Measurements from ENCODE around the gene MAST3. TPM values are rescaled to one million over a fixed set of nuclear protein-coding genes. Genes with fewer than 3 reads are reported as not detected.
"Not testable (repeated sequence)": the region's sequence is repeated elsewhere in the genome, so short reads cannot be mapped to it uniquely, and the experiment has no call there.

The MAST3 gene
- total RNA-seq, 1 experiment from 2014 or later = 11.5 TPM

DNA sequence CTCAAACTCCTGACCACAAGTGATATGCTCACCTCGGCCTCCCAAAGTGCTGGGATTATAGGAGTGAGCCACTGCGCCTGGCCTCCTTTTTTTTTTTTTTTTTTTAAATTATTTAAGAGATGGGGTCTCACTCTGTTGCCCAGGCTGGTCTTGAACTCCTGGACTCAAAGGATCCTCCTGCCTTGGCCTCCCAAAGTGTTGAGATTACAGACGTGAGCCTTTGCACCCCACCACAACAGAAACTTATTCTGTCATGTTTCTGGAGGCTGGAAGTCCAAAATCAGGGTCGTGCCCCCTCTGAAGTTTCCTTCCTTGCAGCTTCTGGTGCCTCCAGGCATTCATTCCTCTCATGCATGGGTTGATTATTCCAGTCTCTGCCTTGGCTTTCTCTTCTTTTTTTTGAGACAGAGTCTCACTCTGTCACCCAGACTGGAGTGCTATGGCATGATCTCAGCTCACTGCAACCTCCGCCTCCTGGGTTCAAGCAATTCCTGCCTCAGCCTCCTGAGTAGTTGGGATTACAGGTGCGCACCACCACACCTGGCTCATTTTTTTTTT, 61.6 kb downstream of the MAST3 start:
- not testable (repeated sequence) for ATAC-seq; H3K4me3 Mint-ChIP-seq; H3K27me3 Mint-ChIP-seq (ENCODE audit: low read depth); H3K27ac Mint-ChIP-seq; DNase-seq (ENCODE audit: low spot score); H3K9me3 Mint-ChIP-seq
- TF ChIP-seq ZNF121 (CRISPR knock-in tag; IDR thresholded peaks at IDR 0.05) = peak; percentile 52; the same call in 1 of the 2 replicates
- ChIA-PET POLR2A (interaction anchor here (0.6 kb wide), 1 partner anchor 73 kb away, joined by 3 read pairs; no protein-coding TSS in a partner anchor), CTCF (interaction anchor here (0.7 to 1.8 kb wide), 3 partner anchors 9 to 46 kb away, joined by 5 to 12 read pairs (median 9); no protein-coding TSS in a partner anchor)
- Mint-ChIP-seq H3K4me1 (peaks cover 20% of the 10 kb centered on the region), H3K36me3 (peaks cover 20% of the 10 kb centered on the region)

DNA sequence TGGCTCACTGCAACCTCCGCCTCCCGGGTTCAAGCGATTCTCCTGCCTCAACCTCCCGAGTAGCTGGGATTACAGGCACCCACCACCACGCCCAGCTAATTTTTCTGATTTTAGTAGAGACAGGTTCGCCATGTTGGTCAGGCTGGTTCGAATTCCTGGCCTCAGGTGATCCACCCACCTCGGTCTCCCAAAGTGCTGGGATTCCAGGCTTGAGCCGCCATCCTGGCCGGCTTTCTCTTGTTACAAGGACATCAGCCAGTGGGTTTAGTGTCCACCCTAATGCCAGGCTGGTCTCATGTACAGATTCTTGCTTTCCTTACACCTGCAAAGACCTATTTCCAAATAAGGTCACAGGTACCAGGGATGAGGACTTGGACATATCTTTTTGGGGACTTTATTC, 62.2 kb downstream of the MAST3 start:
- Mint-ChIP-seq H3K9me3 (no peaks in the 10 kb centered on the region), H3K27me3 (ENCODE audit: low read depth) (no peaks in the 10 kb centered on the region), H3K4me3 (no peak overlapping the region), H3K36me3 (peaks cover 20% of the 10 kb centered on the region), H3K27ac (no peak overlapping the region), H3K4me1 (peaks cover 15% of the 10 kb centered on the region)
- CTCF ChIA-PET = interaction anchor here (0.7 to 2.4 kb wide), 11 partner anchors 11 to 169 kb away, joined by 3 to 40 read pairs (median 6); partner anchors contain the start of genes IFI30 and MPV17L2
- DNase-seq (ENCODE audit: low spot score) = no peak
- POLR2A ChIA-PET = interaction anchor here (0.8 kb wide), 1 partner anchor 44 kb away, joined by 3 read pairs; the partner anchor contains the start of gene RAB3A
- no peak for ATAC-seq
- TF ChIP-seq NR2C2 (CRISPR knock-in tag; IDR thresholded peaks at IDR 0.05) (no peak), FOXP1 (CRISPR knock-in tag; IDR thresholded peaks at IDR 0.05; ENCODE audit: borderline replicate concordance) (no peak), JUN (CRISPR knock-in tag; IDR thresholded peaks at IDR 0.05) (no peak)
- TF ChIP-seq, protein P1, sequence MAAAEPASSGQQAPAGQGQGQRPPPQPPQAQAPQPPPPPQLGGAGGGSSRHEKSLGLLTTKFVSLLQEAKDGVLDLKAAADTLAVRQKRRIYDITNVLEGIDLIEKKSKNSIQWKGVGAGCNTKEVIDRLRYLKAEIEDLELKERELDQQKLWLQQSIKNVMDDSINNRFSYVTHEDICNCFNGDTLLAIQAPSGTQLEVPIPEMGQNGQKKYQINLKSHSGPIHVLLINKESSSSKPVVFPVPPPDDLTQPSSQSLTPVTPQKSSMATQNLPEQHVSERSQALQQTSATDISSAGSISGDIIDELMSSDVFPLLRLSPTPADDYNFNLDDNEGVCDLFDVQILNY (CRISPR knock-in tag; IDR thresholded peaks at IDR 0.05) = no peak
- TF ChIP-seq, protein P2, sequence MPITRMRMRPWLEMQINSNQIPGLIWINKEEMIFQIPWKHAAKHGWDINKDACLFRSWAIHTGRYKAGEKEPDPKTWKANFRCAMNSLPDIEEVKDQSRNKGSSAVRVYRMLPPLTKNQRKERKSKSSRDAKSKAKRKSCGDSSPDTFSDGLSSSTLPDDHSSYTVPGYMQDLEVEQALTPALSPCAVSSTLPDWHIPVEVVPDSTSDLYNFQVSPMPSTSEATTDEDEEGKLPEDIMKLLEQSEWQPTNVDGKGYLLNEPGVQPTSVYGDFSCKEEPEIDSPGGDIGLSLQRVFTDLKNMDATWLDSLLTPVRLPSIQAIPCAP (CRISPR knock-in tag; IDR thresholded peaks at IDR 0.05) = no peak

DNA sequence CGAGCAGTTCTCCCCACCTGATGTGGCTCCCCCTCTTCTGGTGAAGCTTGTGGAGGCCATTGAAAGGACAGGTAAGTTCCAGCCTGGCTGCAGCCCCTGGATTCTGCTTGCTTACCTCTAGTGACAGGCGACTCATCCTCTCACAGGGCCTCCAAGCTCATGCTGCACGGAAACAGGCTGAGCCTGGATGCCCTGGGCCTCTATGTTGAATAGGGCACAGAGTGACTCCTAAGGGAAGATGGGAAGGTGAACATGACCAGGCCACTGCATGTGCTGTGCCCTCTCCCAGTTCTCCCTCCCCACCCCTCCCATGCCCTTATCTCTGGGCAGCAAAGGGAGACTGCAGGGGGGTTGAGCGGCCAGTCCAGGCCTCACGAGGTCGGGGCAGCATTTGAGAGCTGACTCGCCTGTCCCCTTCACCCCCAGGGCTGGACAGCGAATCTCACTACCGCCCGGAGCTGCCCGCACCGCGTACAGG, 63.0 kb downstream of the MAST3 start:
- H3K27me3 Mint-ChIP-seq (ENCODE audit: low read depth) = no peaks in the 10 kb centered on the region
- DNase-seq (ENCODE audit: low spot score) (no peak), ATAC-seq (no peak)
- H3K36me3 Mint-ChIP-seq = peaks cover 22% of the 10 kb centered on the region
- peak overlapping the region; percentile 49; the same call in 1 of the 2 replicates for H3K27ac Mint-ChIP-seq
- no peaks in the 10 kb centered on the region for H3K9me3 Mint-ChIP-seq
- TF ChIP-seq, protein P3, sequence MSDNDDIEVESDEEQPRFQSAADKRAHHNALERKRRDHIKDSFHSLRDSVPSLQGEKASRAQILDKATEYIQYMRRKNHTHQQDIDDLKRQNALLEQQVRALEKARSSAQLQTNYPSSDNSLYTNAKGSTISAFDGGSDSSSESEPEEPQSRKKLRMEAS (CRISPR knock-in tag; IDR thresholded peaks at IDR 0.05) = 0 out of 2 replicates have a peak, but pooled peaks have one; percentile 17
- TF ChIP-seq NFE2L1 (CRISPR knock-in tag; IDR thresholded peaks at IDR 0.05) (no peak), FOXP1 (CRISPR knock-in tag; IDR thresholded peaks at IDR 0.05; ENCODE audit: borderline replicate concordance) (peak; percentile 7; the same call in 1 of the 2 replicates)
- peak overlapping the region; percentile 35 for H3K4me3 Mint-ChIP-seq
- POLR2A ChIA-PET = interaction anchor here (0.8 kb wide), 1 partner anchor 43 kb away, joined by 3 read pairs; the partner anchor contains the start of gene RAB3A
- CTCF ChIA-PET = interaction anchor here (0.8 to 2.4 kb wide), 20 partner anchors 9 to 228 kb away, joined by 3 to 40 read pairs (median 7); partner anchors contain the start of genes IFI30, MPV17L2 and PIK3R2
- peaks cover 15% of the 10 kb centered on the region for H3K4me1 Mint-ChIP-seq

DNA sequence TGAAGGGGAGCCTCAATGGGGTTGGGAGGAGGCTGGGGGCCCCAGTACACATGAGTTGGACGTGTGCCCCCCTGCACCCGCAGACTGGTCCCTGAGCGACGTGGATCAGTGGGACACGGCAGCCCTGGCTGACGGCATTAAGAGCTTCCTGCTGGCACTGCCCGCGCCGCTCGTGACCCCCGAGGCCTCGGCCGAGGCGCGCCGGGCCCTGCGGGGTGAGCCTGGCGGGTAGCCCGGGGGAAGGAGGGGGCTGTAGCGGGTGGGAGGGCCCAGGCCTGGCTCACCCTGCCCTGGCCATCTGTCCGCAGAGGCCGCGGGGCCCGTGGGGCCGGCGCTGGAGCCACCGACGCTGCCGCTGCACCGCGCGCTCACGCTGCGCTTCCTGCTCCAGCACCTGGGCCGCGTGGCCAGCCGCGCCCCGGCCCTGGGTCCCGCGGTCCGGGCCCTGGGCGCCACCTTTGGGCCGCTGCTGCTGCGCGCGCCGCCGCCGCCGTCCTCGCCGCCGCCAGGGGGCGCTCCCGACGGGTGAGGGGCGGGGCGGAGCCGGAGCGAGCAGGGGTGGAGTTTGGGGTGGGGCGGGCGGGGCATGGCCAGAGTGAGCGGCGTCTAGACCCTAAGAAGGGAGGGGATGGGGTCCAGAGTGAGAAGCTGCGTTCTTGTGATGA, 63.5 kb downstream of the MAST3 start:
- H3K36me3 Mint-ChIP-seq = peaks cover 27% of the 10 kb centered on the region
- peak; percentile 84 for ATAC-seq
- ChIA-PET CTCF (interaction anchor here (0.5 to 2.4 kb wide), 46 partner anchors 9 to 227 kb away, joined by 3 to 40 read pairs (median 4); partner anchors contain the start of genes IFI30, IQCN, MAST3 and MPV17L2), POLR2A (interaction anchor here (0.6 kb wide), 1 partner anchor 120 kb away, joined by 4 read pairs; the partner anchor contains the start of gene JUND)
- peak; percentile 77 for DNase-seq (ENCODE audit: low spot score)
- H3K27ac Mint-ChIP-seq = no peak overlapping the region
- H3K4me1 Mint-ChIP-seq = peaks cover 15% of the 10 kb centered on the region
- no peaks in the 10 kb centered on the region for H3K9me3 Mint-ChIP-seq
- H3K4me3 Mint-ChIP-seq = peak overlapping the region; percentile 42
- H3K27me3 Mint-ChIP-seq (ENCODE audit: low read depth) = no peaks in the 10 kb centered on the region
- TF ChIP-seq IRF2 (CRISPR knock-in tag; IDR thresholded peaks at IDR 0.05; ENCODE audit: borderline replicate concordance, low read depth) (no peak), NFATC4 (CRISPR knock-in tag; IDR thresholded peaks at IDR 0.05) (no peak), FOXP1 (CRISPR knock-in tag; IDR thresholded peaks at IDR 0.05; ENCODE audit: borderline replicate concordance) (no peak), ELF4 (CRISPR knock-in tag; IDR thresholded peaks at IDR 0.05; ENCODE audit: low read depth) (no peak)
- TF ChIP-seq, protein P4, sequence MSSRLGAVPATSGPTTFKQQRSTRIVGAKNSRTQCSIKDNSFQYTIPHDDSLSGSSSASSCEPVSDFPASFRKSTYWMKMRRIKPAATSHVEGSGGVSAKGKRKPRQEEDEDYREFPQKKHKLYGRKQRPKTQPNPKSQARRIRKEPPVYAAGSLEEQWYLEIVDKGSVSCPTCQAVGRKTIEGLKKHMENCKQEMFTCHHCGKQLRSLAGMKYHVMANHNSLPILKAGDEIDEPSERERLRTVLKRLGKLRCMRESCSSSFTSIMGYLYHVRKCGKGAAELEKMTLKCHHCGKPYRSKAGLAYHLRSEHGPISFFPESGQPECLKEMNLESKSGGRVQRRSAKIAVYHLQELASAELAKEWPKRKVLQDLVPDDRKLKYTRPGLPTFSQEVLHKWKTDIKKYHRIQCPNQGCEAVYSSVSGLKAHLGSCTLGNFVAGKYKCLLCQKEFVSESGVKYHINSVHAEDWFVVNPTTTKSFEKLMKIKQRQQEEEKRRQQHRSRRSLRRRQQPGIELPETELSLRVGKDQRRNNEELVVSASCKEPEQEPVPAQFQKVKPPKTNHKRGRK (CRISPR knock-in tag; IDR thresholded peaks at IDR 0.05; ENCODE audit: borderline replicate concordance) = no peak
- TF ChIP-seq, protein P5, sequence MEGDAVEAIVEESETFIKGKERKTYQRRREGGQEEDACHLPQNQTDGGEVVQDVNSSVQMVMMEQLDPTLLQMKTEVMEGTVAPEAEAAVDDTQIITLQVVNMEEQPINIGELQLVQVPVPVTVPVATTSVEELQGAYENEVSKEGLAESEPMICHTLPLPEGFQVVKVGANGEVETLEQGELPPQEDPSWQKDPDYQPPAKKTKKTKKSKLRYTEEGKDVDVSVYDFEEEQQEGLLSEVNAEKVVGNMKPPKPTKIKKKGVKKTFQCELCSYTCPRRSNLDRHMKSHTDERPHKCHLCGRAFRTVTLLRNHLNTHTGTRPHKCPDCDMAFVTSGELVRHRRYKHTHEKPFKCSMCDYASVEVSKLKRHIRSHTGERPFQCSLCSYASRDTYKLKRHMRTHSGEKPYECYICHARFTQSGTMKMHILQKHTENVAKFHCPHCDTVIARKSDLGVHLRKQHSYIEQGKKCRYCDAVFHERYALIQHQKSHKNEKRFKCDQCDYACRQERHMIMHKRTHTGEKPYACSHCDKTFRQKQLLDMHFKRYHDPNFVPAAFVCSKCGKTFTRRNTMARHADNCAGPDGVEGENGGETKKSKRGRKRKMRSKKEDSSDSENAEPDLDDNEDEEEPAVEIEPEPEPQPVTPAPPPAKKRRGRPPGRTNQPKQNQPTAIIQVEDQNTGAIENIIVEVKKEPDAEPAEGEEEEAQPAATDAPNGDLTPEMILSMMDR (IDR thresholded peaks at IDR 0.05) = peak; percentile 64; the same call in 1 of the 2 replicates
- TF ChIP-seq, protein P6, sequence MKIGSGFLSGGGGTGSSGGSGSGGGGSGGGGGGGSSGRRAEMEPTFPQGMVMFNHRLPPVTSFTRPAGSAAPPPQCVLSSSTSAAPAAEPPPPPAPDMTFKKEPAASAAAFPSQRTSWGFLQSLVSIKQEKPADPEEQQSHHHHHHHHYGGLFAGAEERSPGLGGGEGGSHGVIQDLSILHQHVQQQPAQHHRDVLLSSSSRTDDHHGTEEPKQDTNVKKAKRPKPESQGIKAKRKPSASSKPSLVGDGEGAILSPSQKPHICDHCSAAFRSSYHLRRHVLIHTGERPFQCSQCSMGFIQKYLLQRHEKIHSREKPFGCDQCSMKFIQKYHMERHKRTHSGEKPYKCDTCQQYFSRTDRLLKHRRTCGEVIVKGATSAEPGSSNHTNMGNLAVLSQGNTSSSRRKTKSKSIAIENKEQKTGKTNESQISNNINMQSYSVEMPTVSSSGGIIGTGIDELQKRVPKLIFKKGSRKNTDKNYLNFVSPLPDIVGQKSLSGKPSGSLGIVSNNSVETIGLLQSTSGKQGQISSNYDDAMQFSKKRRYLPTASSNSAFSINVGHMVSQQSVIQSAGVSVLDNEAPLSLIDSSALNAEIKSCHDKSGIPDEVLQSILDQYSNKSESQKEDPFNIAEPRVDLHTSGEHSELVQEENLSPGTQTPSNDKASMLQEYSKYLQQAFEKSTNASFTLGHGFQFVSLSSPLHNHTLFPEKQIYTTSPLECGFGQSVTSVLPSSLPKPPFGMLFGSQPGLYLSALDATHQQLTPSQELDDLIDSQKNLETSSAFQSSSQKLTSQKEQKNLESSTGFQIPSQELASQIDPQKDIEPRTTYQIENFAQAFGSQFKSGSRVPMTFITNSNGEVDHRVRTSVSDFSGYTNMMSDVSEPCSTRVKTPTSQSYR (CRISPR knock-in tag; IDR thresholded peaks at IDR 0.05) = no peak

Measured in WTC11 (cell line).